Measurements from ENCODE around the gene SACM1L.

GRCh38 chr3:45751537-45752242, 62.5 kb downstream of the SACM1L start:
- TF ChIP-seq CTCF (IDR thresholded peaks at IDR 0.05; ENCODE audit: low read depth, low read length, poor library complexity, severe bottlenecking) (no peak), EZH2phosphoT487 (IDR thresholded peaks at IDR 0.05; ENCODE audit: borderline replicate concordance, low read length) (no peak)

Measured in DOHH2 (cell line).